Uterus (tissue), 4 donors: ENCODE measurements around the gene P4HA2. TPM values are rescaled to one million over a fixed set of nuclear protein-coding genes. Genes with fewer than 3 reads are reported as not detected.

Experiments
- DNase-seq, 2 donors: peaks; one replicate each; pipeline ENCODE4 v3.0.0-alpha.2; 2019 to 2020
- H3K27ac ChIP-seq, 2 donors: fragments of 200-600 bp; sonication (generic); 1 replicate in 1 of 2; 2 replicates in 1 of 2; pipeline ENCODE4 v1.5.1; 2016 to 2018
- H3K27me3 ChIP-seq, 2 donors: fragments of 200-600 bp; sonication (generic); one replicate each; pipeline ENCODE4 v1.5.1; 2018 to 2019; ENCODE audit warnings: control low read depth in 1 of 2
- H3K36me3 ChIP-seq, 2 donors: fragments of 200-600 bp; sonication (generic); one replicate each; pipeline ENCODE4 v1.5.1; 2019; ENCODE audit warnings: control low read depth in 1 of 2
- H3K4me1 ChIP-seq, 2 donors: fragments of 200-600 bp; sonication (generic); one replicate each; pipeline ENCODE4 v1.5.1; 2018 to 2019; ENCODE audit warnings: control low read depth in 1 of 2
- H3K4me3 ChIP-seq, 2 donors: fragments of 200-600 bp; sonication (generic); 1 replicate in 1 of 2; 2 replicates in 1 of 2; pipeline ENCODE4 v1.5.1; 2018 to 2019; ENCODE audit warnings: mild to moderate bottlenecking in 1 of 2
- H3K9me3 ChIP-seq, 2 donors: fragments of 200-600 bp; sonication (generic); one replicate each; pipeline ENCODE4 v1.5.1; 2019; ENCODE audit warnings: control low read depth in 1 of 2
- POLR2A ChIP-seq, 2 donors: fragments of 450-650 bp; IDR thresholded peaks; one replicate each; pipeline ENCODE4 v1.6.1; 2016; ENCODE audit warnings: antibody characterized with exemption in 2 of 2, mild to moderate bottlenecking in 1 of 2, moderate library complexity in 1 of 2
- intact Hi-C: fragments of 100-400 bp; cut with DNase I; formaldehyde crosslinking; loops from one replicate; pipeline ENCODE4 v1.15.1; 2023; ENCODE audit warnings: low total_unique reads
- total RNA-seq, 4 donors: library from RNA; depleted of rRNA in 3 of 4; stranded (reverse); fragments of >200 nt in 3 of 4; gene quantifications; one replicate each; pipeline versions ENCODE4 v1.1.0 to v1.2.4, GENCODE V29; 2014 to 2023
- TF ChIP-seq, protein P1 (sequence below), 4 experiments: fragments of 200-600 bp in 2 of 4; fragments of 450-650 bp in 2 of 4; sonication (generic) in 2 of 4; IDR thresholded peaks; one replicate each; pipeline ENCODE4 v1.5.1; 2016 to 2019; ENCODE audit warnings: antibody characterized with exemption in 4 of 4, mild to moderate bottlenecking in 2 of 4, moderate library complexity in 1 of 4
- donor health status: DM: yes; HTN: yes; CAD: no.

Gene P4HA2
- total RNA-seq, 4 donors from 2014 or later: 19.4 to 112 (median 85.2) TPM

DNA sequence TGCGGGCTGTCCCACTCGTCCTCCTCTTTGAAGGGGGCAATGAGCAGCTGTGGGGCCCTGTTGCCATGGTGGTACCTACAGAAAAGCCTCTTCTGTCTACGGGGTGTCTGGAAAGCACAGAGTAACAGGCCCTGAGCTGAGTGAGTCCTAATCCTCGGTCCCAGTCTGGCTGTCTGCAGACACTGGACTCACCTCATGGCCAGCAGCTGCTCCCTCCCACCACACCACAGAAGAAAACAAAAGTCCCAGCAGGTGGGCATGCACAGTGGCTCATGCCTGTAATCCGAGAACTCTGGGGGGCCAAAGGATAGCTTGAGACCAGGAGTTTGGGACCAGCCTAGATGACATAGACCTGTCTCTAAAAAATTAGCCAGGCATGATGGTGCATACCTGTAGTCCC is 19.9 kb downstream of the P4HA2 start:
- no peak overlapping the region for H3K27ac ChIP-seq
- no peak for DNase-seq
- no peak overlapping the region for H3K4me3 ChIP-seq
- TF ChIP-seq, protein P1, sequence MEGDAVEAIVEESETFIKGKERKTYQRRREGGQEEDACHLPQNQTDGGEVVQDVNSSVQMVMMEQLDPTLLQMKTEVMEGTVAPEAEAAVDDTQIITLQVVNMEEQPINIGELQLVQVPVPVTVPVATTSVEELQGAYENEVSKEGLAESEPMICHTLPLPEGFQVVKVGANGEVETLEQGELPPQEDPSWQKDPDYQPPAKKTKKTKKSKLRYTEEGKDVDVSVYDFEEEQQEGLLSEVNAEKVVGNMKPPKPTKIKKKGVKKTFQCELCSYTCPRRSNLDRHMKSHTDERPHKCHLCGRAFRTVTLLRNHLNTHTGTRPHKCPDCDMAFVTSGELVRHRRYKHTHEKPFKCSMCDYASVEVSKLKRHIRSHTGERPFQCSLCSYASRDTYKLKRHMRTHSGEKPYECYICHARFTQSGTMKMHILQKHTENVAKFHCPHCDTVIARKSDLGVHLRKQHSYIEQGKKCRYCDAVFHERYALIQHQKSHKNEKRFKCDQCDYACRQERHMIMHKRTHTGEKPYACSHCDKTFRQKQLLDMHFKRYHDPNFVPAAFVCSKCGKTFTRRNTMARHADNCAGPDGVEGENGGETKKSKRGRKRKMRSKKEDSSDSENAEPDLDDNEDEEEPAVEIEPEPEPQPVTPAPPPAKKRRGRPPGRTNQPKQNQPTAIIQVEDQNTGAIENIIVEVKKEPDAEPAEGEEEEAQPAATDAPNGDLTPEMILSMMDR (IDR thresholded peaks at IDR 0.05): no peak
- H3K27me3 ChIP-seq: no peaks in the 10 kb centered on the region
- H3K36me3 ChIP-seq: no peaks in the 10 kb centered on the region
- no peaks in the 10 kb centered on the region for H3K4me1 ChIP-seq
- H3K9me3 ChIP-seq: no peaks in the 10 kb centered on the region
- intact Hi-C loops: no loop called here

DNA sequence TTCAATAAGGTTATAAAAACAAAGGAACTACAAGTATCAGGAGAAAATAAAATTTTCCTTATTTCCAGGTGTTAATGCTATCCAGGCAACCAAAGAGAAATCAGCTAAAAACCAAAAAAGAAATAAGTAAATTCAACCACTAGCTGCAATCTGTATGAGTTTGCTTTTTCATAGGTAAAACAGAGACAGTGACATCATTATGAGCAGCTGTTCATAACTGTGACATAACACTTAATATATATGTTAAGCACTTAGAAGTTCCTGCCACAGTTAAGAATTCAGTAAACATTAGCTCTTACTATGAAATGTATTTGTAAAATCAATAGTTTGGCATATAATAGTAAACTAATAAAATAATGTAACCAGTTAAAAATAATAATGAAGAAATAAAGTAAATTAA is 20.9 kb downstream of the P4HA2 start:
- no peaks in the 10 kb centered on the region for H3K9me3 ChIP-seq
- no peaks in the 10 kb centered on the region for H3K36me3 ChIP-seq
- H3K4me1 ChIP-seq: no peaks in the 10 kb centered on the region
- no peaks in the 10 kb centered on the region for H3K27me3 ChIP-seq
- H3K4me3 ChIP-seq: no peak overlapping the region
- TF ChIP-seq, protein P1 (IDR thresholded peaks at IDR 0.05): no peak
- no peak for TF ChIP-seq POLR2A (IDR thresholded peaks at IDR 0.05)
- intact Hi-C loops: no loop called here
- H3K27ac ChIP-seq: no peak overlapping the region
- DNase-seq: no peak

DNA sequence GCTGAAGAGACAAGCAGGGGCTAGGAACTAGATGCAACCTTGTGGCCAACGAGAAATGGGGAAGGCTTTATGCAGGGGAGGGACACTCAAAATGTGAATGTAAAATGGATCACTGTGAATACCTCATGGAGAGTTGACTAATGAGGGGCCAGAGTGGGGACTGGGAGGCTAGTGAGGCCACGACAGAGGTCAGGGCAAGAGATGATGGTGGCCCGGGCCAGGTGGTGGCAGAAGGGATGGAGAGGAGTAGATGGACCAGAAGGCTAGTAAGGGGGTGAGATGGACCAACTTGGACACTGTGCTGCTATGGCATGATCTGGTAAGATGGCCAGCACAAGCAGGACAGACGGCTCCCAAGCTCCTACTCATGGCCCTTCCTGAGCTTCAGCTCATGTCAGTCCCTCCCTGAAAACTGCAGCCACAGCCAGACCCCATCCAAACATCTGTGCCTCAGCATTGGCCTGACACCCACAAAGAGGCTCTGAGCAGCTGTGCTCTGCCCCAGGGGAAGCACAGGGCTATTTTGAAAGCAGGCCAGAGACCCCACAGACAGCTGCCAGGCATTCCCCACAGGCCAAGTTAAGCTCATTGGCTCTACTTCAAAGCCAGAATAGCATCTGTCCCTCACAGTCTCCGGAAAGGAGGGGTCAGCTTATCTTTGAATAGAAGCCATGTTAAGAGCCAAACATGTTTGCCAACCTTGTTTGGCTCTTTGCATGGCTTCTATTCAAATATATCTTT is 22.1 kb downstream of the P4HA2 start:
- Histone ChIP-seq H3K4me3 (no peak overlapping the region), H3K4me1 (no peaks in the 10 kb centered on the region), H3K36me3 (no peaks in the 10 kb centered on the region), H3K27me3 (no peaks in the 10 kb centered on the region), H3K9me3 (no peaks in the 10 kb centered on the region), H3K27ac (no peak overlapping the region)
- intact Hi-C loops: no loop called here
- no peak for TF ChIP-seq POLR2A (IDR thresholded peaks at IDR 0.05)
- TF ChIP-seq, protein P1 (IDR thresholded peaks at IDR 0.05): no peak
- no peak for DNase-seq

DNA sequence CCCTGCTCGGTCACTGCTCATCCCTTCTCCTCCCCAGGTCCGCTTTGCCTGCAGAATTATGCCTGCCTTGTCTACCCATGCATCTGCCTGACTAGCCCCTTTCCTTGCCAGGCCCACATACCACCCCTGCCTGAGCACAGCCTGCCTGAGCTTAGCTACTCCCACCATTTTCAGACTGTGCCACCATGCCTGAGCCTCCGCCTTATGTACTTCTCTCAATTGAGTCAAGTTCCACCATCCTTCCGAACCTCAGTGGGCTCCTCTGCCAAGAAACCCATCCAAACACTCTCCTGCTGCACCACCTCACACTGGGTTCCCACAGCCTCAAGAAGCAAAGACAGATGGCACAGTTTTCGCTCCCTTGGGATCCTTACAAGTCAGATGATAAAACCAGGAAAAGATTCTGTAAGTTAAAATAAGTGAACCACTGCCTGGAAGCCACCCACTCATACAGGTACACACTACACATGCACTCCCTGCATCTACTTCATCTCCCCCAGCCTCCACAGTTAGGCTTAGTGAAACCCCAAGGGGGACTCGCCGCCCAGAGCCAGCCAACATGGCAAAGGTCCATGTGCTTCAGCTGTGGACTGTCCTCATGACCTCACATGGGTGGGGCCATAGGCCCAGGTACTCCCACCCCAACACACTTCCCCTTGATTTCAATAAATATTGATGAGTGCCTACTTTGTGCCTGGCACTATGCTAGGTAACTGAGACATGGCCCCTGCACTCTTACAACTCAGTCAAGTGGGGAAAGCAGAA is 23.1 kb downstream of the P4HA2 start:
- intact Hi-C loops: no loop called here
- Histone ChIP-seq H3K27ac (no peak overlapping the region), H3K4me1 (no peaks in the 10 kb centered on the region), H3K36me3 (no peaks in the 10 kb centered on the region), H3K27me3 (no peaks in the 10 kb centered on the region), H3K9me3 (no peaks in the 10 kb centered on the region), H3K4me3 (no peak overlapping the region)
- no peak for DNase-seq
- no peak for TF ChIP-seq POLR2A (IDR thresholded peaks at IDR 0.05)
- TF ChIP-seq, protein P1 (IDR thresholded peaks at IDR 0.05): no peak

DNA sequence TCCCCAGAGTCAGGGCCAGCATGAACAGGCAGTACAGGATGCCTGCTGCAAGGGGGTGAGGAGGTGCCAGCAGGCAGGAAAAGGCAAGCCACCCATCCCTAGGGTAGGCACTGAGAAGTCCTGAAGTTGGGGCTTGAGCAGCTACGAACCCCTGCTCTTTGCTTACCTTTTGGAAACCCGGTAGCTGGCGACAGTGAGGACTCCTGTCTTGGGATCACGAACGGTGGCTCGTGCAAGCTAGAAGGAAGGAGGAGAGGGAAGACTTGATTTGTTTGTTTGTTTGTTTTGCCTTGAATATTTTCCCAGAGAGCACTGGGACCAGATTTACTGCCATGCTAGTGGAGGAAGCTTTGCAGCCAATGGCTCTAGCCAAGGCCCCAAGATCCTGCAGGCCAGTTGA is 23.7 kb downstream of the P4HA2 start:
- H3K9me3 ChIP-seq: no peaks in the 10 kb centered on the region
- no peaks in the 10 kb centered on the region for H3K4me1 ChIP-seq
- H3K36me3 ChIP-seq: no peaks in the 10 kb centered on the region
- no peak overlapping the region for H3K4me3 ChIP-seq
- TF ChIP-seq, protein P1 (IDR thresholded peaks at IDR 0.05): no peak
- TF ChIP-seq POLR2A (IDR thresholded peaks at IDR 0.05): no peak
- intact Hi-C loops: no loop called here
- no peak overlapping the region for H3K27ac ChIP-seq
- no peaks in the 10 kb centered on the region for H3K27me3 ChIP-seq
- no peak for DNase-seq
